ENCODE data around the gene SEMA5A.

The SEMA5A gene

GRCh38 chr5:9513827-9514226 lies 32.0 kb downstream of the SEMA5A start:
- DNase-seq: no peak

GRCh38 chr5:9512457-9512856 lies 33.4 kb downstream of the SEMA5A start:
- no peak for DNase-seq

GRCh38 chr5:9507974-9508373 lies 37.9 kb downstream of the SEMA5A start:
- DNase-seq: no peak

GRCh38 chr5:9505225-9505624 lies 40.6 kb downstream of the SEMA5A start:
- DNase-seq: no peak

GRCh38 chr5:9502864-9503263 lies 43.0 kb downstream of the SEMA5A start:
- DNase-seq: no peak

GRCh38 chr5:9502050-9502834 lies 43.6 kb downstream of the SEMA5A start:
- DNase-seq: no peak

GRCh38 chr5:9500625-9501024 lies 45.2 kb downstream of the SEMA5A start:
- no peak for DNase-seq

- no peak for DNase-seq
Measured at GRCh38 chr5:9500193-9500592, 45.7 kb downstream of the SEMA5A start.

- DNase-seq: no peak
Measured at GRCh38 chr5:9499498-9499876, 46.4 kb downstream of the SEMA5A start.

- DNase-seq: no peak
Measured at GRCh38 chr5:9498541-9499497, 47.1 kb downstream of the SEMA5A start.

GRCh38 chr5:9497347-9497746 lies 48.5 kb downstream of the SEMA5A start:
- DNase-seq: no peak

GRCh38 chr5:9496801-9497200 lies 49.1 kb downstream of the SEMA5A start:
- DNase-seq: no peak

GRCh38 chr5:9495121-9495520 lies 50.8 kb downstream of the SEMA5A start:
- DNase-seq: no peak

GRCh38 chr5:9494301-9494700 lies 51.6 kb downstream of the SEMA5A start:
- DNase-seq: no peak

- DNase-seq: no peak
Measured at GRCh38 chr5:9490494-9491097, 55.3 kb downstream of the SEMA5A start.

GRCh38 chr5:9483779-9484178 lies 62.1 kb downstream of the SEMA5A start:
- no peak for DNase-seq

GRCh38 chr5:9483243-9483642 lies 62.6 kb downstream of the SEMA5A start:
- no peak for DNase-seq

- DNase-seq: no peak
Measured at GRCh38 chr5:9482381-9482780, 63.5 kb downstream of the SEMA5A start.

GRCh38 chr5:9480499-9480898 lies 65.4 kb downstream of the SEMA5A start:
- no peak for DNase-seq

GRCh38 chr5:9479990-9480389 lies 65.9 kb downstream of the SEMA5A start:
- no peak for DNase-seq

- no peak for DNase-seq
Measured at GRCh38 chr5:9479361-9479760, 66.5 kb downstream of the SEMA5A start.

- no peak for DNase-seq
Measured at GRCh38 chr5:9477537-9477936, 68.3 kb downstream of the SEMA5A start.

- no peak for DNase-seq
Measured at GRCh38 chr5:9474219-9475002, 71.5 kb downstream of the SEMA5A start.

Data from effector CD8-positive, alpha-beta T cell (primary cell).